ENCODE measurements around the gene CHD6. TPM values are rescaled to one million over a fixed set of nuclear protein-coding genes. Genes with fewer than 3 reads are reported as not detected.

CHD6 gene
- total RNA-seq, 1 experiment from 2014 or later = 51.1 TPM

- intact Hi-C loops (cut with micrococcal nuclease; ENCODE audit: unreplicated experiment) = no loop called here
- Histone ChIP-seq H3K27me3 (ENCODE audit: insufficient read depth, low read depth) (no peaks in the 10 kb centered on the region), H4K20me1 (ENCODE audit: insufficient read depth) (no peaks in the 10 kb centered on the region), H3K4me2 (no peak overlapping the region), H3K4me1 (replicated peaks; ENCODE audit: insufficient read depth) (no peaks in the 10 kb centered on the region), H3K4me3 (no peak overlapping the region), H3K36me3 (ENCODE audit: low read depth) (peaks cover 20% of the 10 kb centered on the region), H3K79me2 (ENCODE audit: low read depth) (no peaks in the 10 kb centered on the region), H3K27ac (no peak overlapping the region), H3K9me2 (ENCODE audit: insufficient read depth) (no peaks in the 10 kb centered on the region), H3K9me3 (ENCODE audit: insufficient read depth, low read depth) (no peaks in the 10 kb centered on the region), H2AFZ (no peak overlapping the region), H3F3A (ENCODE audit: insufficient read depth, low read depth) (no peaks in the 10 kb centered on the region)
- no peak for DNase-seq
- CTCF ChIA-PET = no interaction called here
- no peak for TF ChIP-seq CTCF (conservative IDR thresholded peaks at IDR 0.05)
- TF ChIP-seq EZH2 (IDR thresholded peaks at IDR 0.05; ENCODE audit: low read depth) = no peak
- no TSS peak for BruUV-seq (replicated peaks)
- POLR2A ChIA-PET (ENCODE audit: unreplicated experiment) = no interaction called here
These were observed 171.2 kb downstream of the CHD6 start for GRCh38 chr20:41447006-41447405.

- Histone ChIP-seq H2AFZ (no peak overlapping the region), H4K20me1 (ENCODE audit: insufficient read depth) (no peaks in the 10 kb centered on the region), H3K4me3 (no peak overlapping the region), H3K79me2 (ENCODE audit: low read depth) (no peaks in the 10 kb centered on the region), H3K9me3 (ENCODE audit: insufficient read depth, low read depth) (no peaks in the 10 kb centered on the region), H3K27me3 (ENCODE audit: insufficient read depth, low read depth) (no peaks in the 10 kb centered on the region), H3F3A (ENCODE audit: insufficient read depth, low read depth) (no peaks in the 10 kb centered on the region), H3K4me2 (no peak overlapping the region), H3K36me3 (ENCODE audit: low read depth) (peaks cover 20% of the 10 kb centered on the region), H3K27ac (no peak overlapping the region), H3K9me2 (ENCODE audit: insufficient read depth) (no peaks in the 10 kb centered on the region), H3K4me1 (replicated peaks; ENCODE audit: insufficient read depth) (no peaks in the 10 kb centered on the region)
- ChIA-PET POLR2A (ENCODE audit: unreplicated experiment) (no interaction called here), CTCF (no interaction called here)
- no peak for DNase-seq
- intact Hi-C loops (cut with micrococcal nuclease; ENCODE audit: unreplicated experiment) = no loop called here
- TF ChIP-seq EZH2 (IDR thresholded peaks at IDR 0.05; ENCODE audit: low read depth) = no peak
- TF ChIP-seq CTCF (conservative IDR thresholded peaks at IDR 0.05) = no peak
- no TSS peak for BruUV-seq (replicated peaks)
These were observed 171.7 kb downstream of the CHD6 start for GRCh38 chr20:41446456-41446855.

GRCh38 chr20:41444821-41445220, 173.4 kb downstream of the CHD6 start:
- DNase-seq = no peak
- Histone ChIP-seq H4K20me1 (ENCODE audit: insufficient read depth) (no peaks in the 10 kb centered on the region), H3K36me3 (ENCODE audit: low read depth) (peaks cover 17% of the 10 kb centered on the region), H3K4me1 (replicated peaks; ENCODE audit: insufficient read depth) (no peaks in the 10 kb centered on the region), H3K79me2 (ENCODE audit: low read depth) (no peaks in the 10 kb centered on the region), H3K9me2 (ENCODE audit: insufficient read depth) (no peaks in the 10 kb centered on the region), H3K4me3 (no peak overlapping the region), H3K4me2 (no peak overlapping the region), H3F3A (ENCODE audit: insufficient read depth, low read depth) (no peaks in the 10 kb centered on the region), H3K27ac (no peak overlapping the region), H3K9me3 (ENCODE audit: insufficient read depth, low read depth) (no peaks in the 10 kb centered on the region), H2AFZ (no peak overlapping the region), H3K27me3 (ENCODE audit: insufficient read depth, low read depth) (no peaks in the 10 kb centered on the region)
- ChIA-PET CTCF (no interaction called here), POLR2A (ENCODE audit: unreplicated experiment) (no interaction called here)
- intact Hi-C loops (cut with micrococcal nuclease; ENCODE audit: unreplicated experiment) = no loop called here
- no peak for TF ChIP-seq EZH2 (IDR thresholded peaks at IDR 0.05; ENCODE audit: low read depth)
- BruUV-seq (replicated peaks) = no TSS peak

GRCh38 chr20:41443691-41444090, 174.5 kb downstream of the CHD6 start:
- no peak for TF ChIP-seq CTCF (conservative IDR thresholded peaks at IDR 0.05)
- TF ChIP-seq EZH2 (IDR thresholded peaks at IDR 0.05; ENCODE audit: low read depth) = no peak
- Histone ChIP-seq H3K4me2 (no peak overlapping the region), H3K9me3 (ENCODE audit: insufficient read depth, low read depth) (no peaks in the 10 kb centered on the region), H3K27me3 (ENCODE audit: insufficient read depth, low read depth) (no peaks in the 10 kb centered on the region), H3K79me2 (ENCODE audit: low read depth) (no peaks in the 10 kb centered on the region), H3K36me3 (ENCODE audit: low read depth) (peaks cover 17% of the 10 kb centered on the region; the same call in 1 of the 2 replicates), H3F3A (ENCODE audit: insufficient read depth, low read depth) (no peaks in the 10 kb centered on the region), H4K20me1 (ENCODE audit: insufficient read depth) (no peaks in the 10 kb centered on the region), H3K4me3 (no peak overlapping the region), H3K27ac (no peak overlapping the region), H3K9me2 (ENCODE audit: insufficient read depth) (no peaks in the 10 kb centered on the region), H2AFZ (no peak overlapping the region), H3K4me1 (replicated peaks; ENCODE audit: insufficient read depth) (no peaks in the 10 kb centered on the region)
- DNase-seq = no peak
- ChIA-PET POLR2A (ENCODE audit: unreplicated experiment) (no interaction called here), CTCF (no interaction called here)
- no TSS peak for BruUV-seq (replicated peaks)
- intact Hi-C loops (cut with micrococcal nuclease; ENCODE audit: unreplicated experiment) = no loop called here

Data from PC-9 (cell line).